Dendritic cell treated with granulocyte-macrophage colony-stimulating factor and Interleukin-4, amounts not matched to agents 40 ng/mL and 50 ng/mL, for 4 days (primary cell): ENCODE data around the gene TBC1D3B.
"Not testable (repeated sequence)": the region's sequence is repeated elsewhere in the genome, so short reads cannot be mapped to it uniquely, and the experiment has no call there.

Experiments used
- H3K27ac Mint-ChIP-seq: one replicate; pipeline ENCODE4 v1.8.0; 2022; ENCODE audit warnings: mild to moderate bottlenecking, mixed read lengths
- H3K27me3 Mint-ChIP-seq: one replicate; pipeline ENCODE4 v1.8.0; 2022; ENCODE audit warnings: mild to moderate bottlenecking, mixed read lengths
- H3K36me3 Mint-ChIP-seq: one replicate; pipeline ENCODE4 v1.8.0; 2022; ENCODE audit warnings: low read depth, mixed read lengths
- H3K4me1 Mint-ChIP-seq: one replicate; pipeline ENCODE4 v1.8.0; 2022; ENCODE audit warnings: low read depth, mixed read lengths
- H3K4me3 Mint-ChIP-seq: one replicate; pipeline ENCODE4 v1.8.0; 2022; ENCODE audit warnings: mild to moderate bottlenecking, moderate library complexity, mixed read lengths
- H3K9me3 Mint-ChIP-seq: one replicate; pipeline ENCODE4 v1.8.0; 2022; ENCODE audit warnings: mixed read lengths
- intact Hi-C: fragments of 100-400 bp; cut with micrococcal nuclease; formaldehyde crosslinking; loops from one replicate; pipeline ENCODE4 v1.15.0; 2022

The TBC1D3B gene

DNA sequence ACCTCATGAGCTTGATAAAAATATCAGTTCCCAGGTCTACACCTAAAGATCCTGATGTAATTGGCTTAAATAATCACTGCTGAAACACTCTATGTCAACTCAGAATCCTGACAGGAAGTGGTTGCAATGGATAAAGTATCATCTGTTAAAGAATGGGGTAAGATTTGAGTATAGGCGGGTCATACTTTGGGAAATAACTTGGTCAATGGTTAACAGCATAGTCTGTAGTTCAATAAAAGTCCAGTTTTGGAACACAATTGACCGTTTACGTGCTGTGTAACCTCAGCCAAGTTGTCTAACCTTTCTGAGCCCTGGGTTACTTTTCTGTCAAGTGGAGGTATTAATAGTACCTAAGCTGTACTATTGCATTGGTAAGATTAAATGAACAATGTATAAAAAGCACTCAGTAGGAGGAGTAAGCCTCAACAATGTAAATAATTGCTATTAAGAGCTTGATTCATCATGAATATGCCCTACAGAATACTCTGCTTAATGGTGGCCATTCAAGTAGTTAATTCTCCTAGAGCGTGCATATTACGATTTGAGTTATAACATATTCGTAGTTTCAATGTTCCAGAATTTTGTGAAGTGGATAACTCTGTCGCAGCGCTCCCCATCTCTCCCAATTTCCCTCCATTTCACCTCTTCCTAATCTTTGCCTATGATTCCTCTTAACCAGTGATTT is 17.9 kb upstream of the TBC1D3B start:
- H3K4me3 Mint-ChIP-seq: not testable (repeated sequence)

DNA sequence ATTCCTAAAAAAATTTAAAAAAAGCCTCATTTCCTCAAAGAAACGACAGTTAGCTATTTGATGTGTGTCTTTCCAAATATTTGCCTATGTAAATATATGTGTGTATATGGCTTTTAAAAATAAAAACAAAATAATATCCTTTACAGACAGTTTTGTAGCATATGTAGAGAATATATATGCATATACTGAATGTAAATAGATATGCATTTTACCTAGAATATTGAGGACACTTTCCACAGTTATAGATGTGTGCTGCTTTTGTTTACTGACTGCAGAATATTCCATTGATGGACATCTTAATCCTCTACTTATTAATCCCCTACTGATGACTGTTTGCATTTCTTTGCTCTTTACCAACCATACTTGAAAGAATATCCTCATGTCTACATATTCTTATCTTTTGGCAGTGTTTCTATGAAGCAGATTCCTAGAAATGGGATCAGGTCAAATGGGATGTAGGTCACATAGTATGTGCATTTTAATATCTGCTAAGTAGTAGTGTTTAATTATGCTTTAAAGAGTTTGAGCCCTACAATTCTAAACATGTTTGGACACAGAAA is 16.9 kb upstream of the TBC1D3B start:
- H3K4me3 Mint-ChIP-seq: no peak overlapping the region
- intact Hi-C loops: no loop called here
- H3K27me3 Mint-ChIP-seq: no peaks in the 10 kb centered on the region
- H3K4me1 Mint-ChIP-seq: peaks cover 78% of the 10 kb centered on the region
- no peaks in the 10 kb centered on the region for H3K36me3 Mint-ChIP-seq
- H3K27ac Mint-ChIP-seq: no peak overlapping the region
- H3K9me3 Mint-ChIP-seq: no peaks in the 10 kb centered on the region

More for the DNA sequence above, 17.9 kb upstream of the TBC1D3B start:
- H3K27me3 Mint-ChIP-seq, H3K36me3 Mint-ChIP-seq, intact Hi-C loops, H3K27ac Mint-ChIP-seq, H3K9me3 Mint-ChIP-seq: not testable (repeated sequence)
- peaks cover 80% of the 10 kb centered on the region for H3K4me1 Mint-ChIP-seq

DNA sequence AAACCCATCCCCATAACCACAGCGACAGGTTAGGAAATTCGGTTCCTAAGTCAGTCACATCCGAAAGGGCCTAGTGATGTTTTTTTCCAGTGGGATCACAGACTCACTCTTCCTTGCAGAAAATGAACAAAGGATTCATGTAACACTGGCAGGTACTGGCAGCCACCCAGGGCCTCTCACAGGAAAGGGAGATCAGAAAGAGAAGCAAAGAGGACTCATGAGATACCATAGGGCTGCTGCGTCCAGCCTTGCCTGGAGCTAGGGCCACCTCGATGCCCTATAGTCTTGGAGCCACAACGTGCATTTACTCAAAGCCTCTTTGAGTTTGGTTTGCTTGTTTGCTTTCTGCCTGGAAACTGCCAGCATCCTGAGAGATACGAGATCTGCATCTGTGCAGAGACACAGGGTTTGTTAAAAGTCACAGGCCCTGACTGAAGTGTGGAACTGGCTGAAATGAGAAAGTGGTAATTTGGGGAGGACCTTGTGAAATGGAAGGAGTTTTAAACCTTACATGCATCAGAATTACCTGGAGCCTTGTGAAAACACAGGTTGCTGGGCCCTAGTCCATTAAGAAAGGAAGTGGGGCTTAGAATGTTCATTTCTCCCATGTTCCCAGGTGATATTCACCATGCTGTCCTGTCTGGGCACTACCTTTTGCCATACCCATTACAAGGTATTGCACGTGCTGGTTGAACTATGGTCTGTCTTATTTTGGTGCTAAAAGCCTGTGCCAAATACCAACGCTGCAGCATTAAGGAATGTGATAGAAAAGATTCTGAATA is 14.3 kb upstream of the TBC1D3B start:
- peaks cover 14% of the 10 kb centered on the region for H3K36me3 Mint-ChIP-seq
- H3K9me3 Mint-ChIP-seq, H3K27me3 Mint-ChIP-seq, H3K4me3 Mint-ChIP-seq, intact Hi-C loops: not testable (repeated sequence)
- peak overlapping the region; percentile 89 for H3K27ac Mint-ChIP-seq
- peaks cover 83% of the 10 kb centered on the region for H3K4me1 Mint-ChIP-seq

DNA sequence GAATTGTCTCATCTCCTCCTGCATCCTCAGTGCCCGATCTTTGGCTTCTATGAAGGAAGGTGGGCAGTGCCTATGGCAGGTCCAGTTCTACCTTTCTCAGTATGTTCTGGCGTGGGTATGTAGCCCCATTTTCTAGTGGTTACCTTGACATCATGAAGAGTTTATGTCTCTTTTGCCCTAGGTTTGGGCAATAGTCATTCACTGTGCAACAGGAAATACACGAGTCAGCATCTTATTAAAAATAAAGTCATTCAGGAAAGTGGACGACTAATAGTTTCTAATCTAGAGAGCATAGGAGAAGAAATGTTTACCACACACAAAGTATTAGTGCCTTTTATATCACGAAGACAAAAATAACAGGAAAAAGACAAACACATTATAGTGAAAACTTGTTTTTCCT is 13.6 kb upstream of the TBC1D3B start:
- H3K4me3 Mint-ChIP-seq, H3K9me3 Mint-ChIP-seq, H3K27me3 Mint-ChIP-seq, intact Hi-C loops: not testable (repeated sequence)
- peaks cover 17% of the 10 kb centered on the region for H3K36me3 Mint-ChIP-seq
- H3K4me1 Mint-ChIP-seq: peaks cover 82% of the 10 kb centered on the region
- H3K27ac Mint-ChIP-seq: peak overlapping the region; percentile 89

DNA sequence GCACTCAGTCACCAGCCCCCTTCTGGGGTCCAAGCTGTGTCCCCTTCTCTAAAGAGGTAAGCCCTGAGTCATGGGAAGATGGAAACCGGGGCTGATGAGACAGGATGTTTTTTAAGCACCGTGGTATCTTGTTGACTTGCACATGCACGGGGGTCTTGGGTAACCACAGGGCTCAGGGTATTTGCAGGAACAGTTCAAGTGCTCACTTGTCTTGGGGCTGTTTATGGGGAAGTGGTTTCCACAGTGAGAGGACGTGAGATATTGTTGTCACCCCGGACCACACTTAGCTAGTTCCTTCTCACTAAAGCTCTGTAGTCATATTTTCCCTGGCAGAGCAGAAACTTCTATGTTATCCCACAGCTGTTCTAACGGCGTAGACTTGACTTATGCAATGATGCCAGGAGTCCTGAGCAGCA is 12.5 kb upstream of the TBC1D3B start:
- intact Hi-C loops: no loop called here
- Mint-ChIP-seq H3K27ac (peak overlapping the region; percentile 89), H3K4me1 (peaks cover 88% of the 10 kb centered on the region), H3K27me3 (no peaks in the 10 kb centered on the region), H3K36me3 (peaks cover 26% of the 10 kb centered on the region), H3K9me3 (no peaks in the 10 kb centered on the region), H3K4me3 (peak overlapping the region; percentile 47)

DNA sequence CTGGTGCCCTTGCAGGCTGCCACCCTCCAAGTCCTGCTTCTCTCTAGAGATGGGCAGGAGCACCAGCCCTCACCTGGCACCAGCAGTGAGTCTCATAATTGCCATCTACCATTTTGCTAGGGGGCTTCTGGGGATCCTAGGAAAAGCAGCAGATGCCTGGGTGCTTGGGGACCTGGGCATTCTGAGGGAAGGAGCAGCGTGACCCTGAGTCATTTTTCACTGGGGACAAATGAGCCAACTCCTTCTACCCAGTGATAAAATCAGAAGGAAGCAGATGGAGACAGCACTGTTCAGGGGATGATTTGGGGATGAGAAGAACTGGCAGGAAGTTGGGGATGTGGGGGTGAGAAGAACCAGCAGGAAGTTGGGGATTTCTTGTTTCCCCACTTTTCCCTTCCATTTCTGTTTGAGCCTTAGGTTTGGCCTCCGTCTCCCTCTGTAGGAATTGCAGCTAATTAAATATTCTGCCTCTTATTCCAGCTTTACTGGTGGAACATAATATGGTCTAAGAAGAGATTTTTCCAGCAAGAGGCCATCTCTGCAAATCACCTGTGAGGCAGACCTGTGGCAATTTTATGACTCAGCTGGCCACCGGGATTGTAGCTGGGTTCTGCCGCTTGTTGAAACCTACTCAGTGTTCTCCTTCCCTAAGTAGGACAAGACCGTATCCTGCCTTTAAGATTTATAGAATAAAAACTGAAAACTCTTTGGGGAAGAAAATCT is 11.7 kb upstream of the TBC1D3B start:
- H3K9me3 Mint-ChIP-seq, intact Hi-C loops, H3K4me3 Mint-ChIP-seq, H3K27me3 Mint-ChIP-seq: not testable (repeated sequence)
- peak overlapping the region; percentile 89 for H3K27ac Mint-ChIP-seq
- peaks cover 34% of the 10 kb centered on the region for H3K36me3 Mint-ChIP-seq
- peaks cover 86% of the 10 kb centered on the region for H3K4me1 Mint-ChIP-seq

DNA sequence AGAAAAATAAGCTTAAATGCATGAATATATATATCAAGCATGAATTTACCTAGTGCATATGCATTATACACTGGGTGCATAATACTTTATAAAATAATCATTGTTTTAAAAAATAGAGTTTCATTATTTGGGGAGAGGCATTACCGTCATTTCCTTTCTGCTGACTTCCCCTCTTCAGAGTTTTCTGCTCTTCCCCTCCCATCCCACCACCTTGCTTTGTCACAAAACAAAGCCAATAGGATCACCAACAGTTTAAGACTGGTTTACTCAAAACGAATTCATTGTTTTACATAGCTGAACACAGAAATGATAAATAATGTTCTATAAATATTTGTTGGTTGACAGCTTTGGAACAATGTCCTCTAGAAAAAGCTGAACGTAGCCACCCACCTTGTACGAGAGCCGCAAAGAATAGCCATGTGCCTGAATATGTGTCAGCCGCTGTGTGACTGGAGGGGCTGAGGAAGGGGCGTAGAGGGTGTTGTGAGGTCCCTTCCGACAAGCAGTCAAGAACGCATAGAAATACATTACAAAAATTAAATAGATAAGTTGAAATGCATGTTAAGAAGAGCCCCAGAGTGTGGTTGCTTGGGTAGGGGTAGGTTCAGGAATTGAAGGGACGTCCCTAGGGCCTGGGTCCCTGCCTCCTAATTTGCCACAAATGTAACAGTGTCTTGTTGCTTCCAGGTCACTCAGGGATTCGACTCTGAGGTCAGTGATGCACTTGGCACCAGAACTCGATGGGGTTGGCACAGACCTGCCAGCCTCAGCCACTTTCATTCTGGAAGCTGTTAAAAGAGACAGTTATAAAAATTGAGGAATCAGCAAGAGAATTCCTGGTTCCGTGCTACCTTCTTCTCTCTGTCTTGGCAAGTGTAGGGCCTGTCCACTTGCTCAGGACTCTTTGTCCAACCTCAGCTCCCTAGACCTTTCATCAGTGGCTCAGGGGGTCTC is 10.7 kb upstream of the TBC1D3B start:
- H3K4me3 Mint-ChIP-seq, H3K9me3 Mint-ChIP-seq, H3K27me3 Mint-ChIP-seq, intact Hi-C loops: not testable (repeated sequence)
- Mint-ChIP-seq H3K4me1 (peaks cover 84% of the 10 kb centered on the region), H3K27ac (peak overlapping the region; percentile 89), H3K36me3 (peaks cover 35% of the 10 kb centered on the region)

DNA sequence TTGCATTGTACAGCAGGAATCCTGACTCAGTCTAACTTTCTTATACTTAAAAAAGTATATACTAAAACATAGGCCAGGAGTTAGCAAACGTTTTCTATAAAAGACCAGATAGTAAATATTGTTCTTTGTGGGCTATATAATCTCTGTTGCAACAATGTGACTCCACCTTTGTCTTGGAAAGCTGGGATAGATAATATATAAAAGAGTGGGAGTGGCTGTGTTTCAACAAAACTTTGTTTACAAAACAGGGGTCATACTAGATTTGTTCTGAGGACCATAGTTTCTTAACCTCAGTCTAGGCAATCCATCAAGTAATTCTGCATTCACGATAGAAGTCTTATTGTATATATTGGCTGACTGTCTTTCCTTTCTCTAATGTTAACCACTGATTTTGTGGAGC is 9.0 kb upstream of the TBC1D3B start:
- Mint-ChIP-seq H3K27me3 (peaks cover 14% of the 10 kb centered on the region), H3K9me3 (no peaks in the 10 kb centered on the region), H3K27ac (peak overlapping the region; percentile 98), H3K4me1 (peaks cover 75% of the 10 kb centered on the region), H3K4me3 (no peak overlapping the region), H3K36me3 (peaks cover 35% of the 10 kb centered on the region)
- intact Hi-C loops: no loop called here

DNA sequence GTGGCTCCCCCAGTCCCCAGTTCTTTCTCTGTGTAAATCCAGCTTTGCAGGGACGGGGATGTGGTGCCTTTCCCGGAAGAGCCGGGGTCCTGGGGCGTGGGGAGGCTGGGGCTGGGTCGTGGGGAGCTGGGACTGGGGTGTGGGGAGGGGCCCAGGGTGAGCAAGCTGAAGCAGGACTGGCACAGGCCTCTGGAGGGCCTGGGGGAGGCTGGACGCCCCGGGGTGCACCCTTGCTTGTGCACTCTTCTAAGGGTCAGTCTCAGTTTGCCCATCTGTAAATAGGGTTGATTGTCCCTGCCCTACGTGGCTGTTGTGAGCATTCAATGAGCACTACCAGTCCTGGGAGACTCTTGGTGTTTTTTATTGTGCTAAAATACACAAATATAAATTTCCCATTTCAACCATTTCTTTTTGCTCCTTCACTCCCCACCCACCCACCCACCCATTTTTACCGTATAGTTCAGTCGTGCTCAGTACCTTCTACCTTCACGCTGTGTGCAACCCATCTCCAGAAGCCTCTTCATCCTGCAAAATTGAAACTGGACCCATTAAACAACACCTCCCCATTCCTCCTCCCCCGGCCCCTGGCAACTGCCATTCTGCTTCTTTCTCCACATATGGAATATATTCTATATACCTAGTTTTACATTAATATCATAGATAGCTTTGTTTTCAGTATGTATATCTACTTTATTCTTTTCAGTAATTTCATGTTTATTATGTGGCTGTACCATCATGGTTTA is 7.8 kb upstream of the TBC1D3B start:
- H3K36me3 Mint-ChIP-seq: peaks cover 35% of the 10 kb centered on the region
- H3K27ac Mint-ChIP-seq: peak overlapping the region; percentile 98
- intact Hi-C loops: no loop called here
- no peaks in the 10 kb centered on the region for H3K9me3 Mint-ChIP-seq
- H3K4me3 Mint-ChIP-seq: peak overlapping the region; percentile 92
- peaks cover 68% of the 10 kb centered on the region for H3K4me1 Mint-ChIP-seq
- H3K27me3 Mint-ChIP-seq: peaks cover 15% of the 10 kb centered on the region

DNA sequence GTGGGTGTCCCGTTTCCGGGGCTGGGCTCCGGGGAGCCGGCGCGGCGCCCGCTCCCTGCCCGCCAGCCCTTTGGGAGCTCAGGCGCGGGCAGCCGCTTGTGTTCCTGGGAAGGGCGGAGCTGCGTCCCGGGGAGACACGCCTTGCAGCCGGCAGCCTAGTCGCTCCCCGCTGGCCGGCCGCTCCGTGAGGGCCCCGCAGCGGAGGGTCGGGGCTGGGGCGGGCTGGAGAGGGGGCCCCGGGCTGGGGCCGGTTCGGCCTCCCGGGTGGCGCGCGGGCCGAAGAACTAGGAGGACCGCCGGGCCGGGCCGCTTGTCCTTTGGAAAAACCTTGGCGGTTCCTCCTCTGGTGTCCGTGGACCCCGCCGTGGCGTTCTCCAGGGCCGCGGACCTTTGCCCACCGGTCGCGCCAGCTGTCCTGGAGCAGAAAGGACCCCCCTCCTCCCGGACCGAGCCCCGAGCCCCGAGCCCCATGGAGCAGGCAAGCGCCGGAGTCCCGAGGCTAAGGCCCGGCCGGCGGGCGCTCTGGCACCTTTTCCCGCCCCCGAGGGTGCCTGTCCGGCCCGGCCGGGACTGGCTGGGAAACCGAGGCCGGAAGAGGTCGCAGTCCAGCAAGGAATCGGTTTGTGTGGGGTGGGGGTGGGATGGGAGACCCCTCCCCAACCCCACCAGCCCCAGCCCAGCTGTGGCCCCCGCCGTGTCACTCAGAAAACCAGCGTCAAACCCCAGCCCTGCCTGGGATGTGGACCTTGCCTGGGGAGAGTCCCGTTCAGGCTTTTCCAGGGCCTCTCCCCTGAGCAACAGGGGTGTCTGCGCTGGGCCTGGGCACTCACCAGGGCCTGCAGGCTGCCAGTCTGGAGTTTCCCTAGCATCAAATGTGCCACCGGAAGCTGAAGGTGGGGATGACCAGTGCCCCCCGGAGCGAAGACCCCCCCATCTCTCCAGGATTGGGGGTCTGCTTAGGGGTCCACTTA is 6.8 kb upstream of the TBC1D3B start:
- H3K4me3 Mint-ChIP-seq: peak overlapping the region; percentile 92
- intact Hi-C loops: loop anchor here (1.0 kb wide), 1 partner anchor 9 kb away; no protein-coding TSS in a partner anchor
- H3K36me3 Mint-ChIP-seq: peaks cover 35% of the 10 kb centered on the region
- no peaks in the 10 kb centered on the region for H3K9me3 Mint-ChIP-seq
- H3K4me1 Mint-ChIP-seq: peaks cover 60% of the 10 kb centered on the region
- H3K27me3 Mint-ChIP-seq: peaks cover 15% of the 10 kb centered on the region
- H3K27ac Mint-ChIP-seq: peak overlapping the region; percentile 98

DNA sequence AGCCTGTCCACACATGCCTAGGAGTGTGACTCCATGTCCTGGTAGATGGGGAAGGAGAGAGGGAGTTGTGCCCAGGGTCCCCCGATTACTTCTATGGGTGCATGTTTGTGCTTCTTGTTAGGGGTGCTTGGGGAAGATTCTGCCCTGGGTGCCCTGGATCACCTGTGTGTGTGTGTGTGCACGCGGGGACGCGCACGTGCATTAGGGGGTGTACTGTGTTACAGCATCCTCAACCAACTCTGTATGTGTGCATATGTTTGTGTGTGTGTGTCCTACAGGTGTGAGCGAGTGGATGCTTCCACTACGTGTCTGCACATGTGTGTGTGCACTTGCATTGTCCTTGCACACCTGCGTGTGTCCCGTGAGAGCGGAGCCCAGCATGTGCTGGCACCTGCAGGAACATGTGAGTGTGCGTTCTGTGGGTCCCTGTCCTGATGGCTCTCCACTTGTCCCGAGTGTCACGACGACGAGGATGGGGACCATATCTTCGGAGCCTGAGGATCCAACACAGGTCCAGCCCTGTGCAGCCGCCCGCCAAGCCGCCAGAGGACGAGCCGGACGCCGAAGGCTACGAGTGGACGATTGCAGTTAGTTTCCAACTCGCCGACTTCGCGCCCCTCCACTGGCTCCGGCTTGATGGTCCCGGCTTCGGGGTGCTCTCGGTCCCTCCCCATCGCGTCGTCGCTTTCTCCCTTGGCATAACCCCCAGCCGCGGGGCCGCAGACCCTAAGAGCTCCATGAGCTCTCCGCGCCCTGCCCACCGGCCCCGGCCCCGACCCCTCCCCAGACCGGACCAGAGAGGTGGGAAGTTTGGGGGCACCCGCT is 6.0 kb upstream of the TBC1D3B start:
- H3K4me1 Mint-ChIP-seq: peaks cover 51% of the 10 kb centered on the region
- H3K36me3 Mint-ChIP-seq: peaks cover 29% of the 10 kb centered on the region
- H3K27ac Mint-ChIP-seq: peak overlapping the region; percentile 98
- peaks cover 15% of the 10 kb centered on the region for H3K27me3 Mint-ChIP-seq
- intact Hi-C loops: no loop called here
- H3K9me3 Mint-ChIP-seq: no peaks in the 10 kb centered on the region
- peak overlapping the region; percentile 92 for H3K4me3 Mint-ChIP-seq
